Superior temporal gyrus (tissue), 1 donor: Measurements from ENCODE around the gene KCNG2.

Experiments
- DNase-seq: peaks from one replicate; pipeline ENCODE4 v3.0.0-alpha.2; 2016; ENCODE audit errors: extremely low spot score

The KCNG2 gene

GRCh38 chr18:79798999-79799370 lies 1.2 kb downstream of the KCNG2 start:
- no peak for DNase-seq

- DNase-seq = no peak
These were observed 2.1 kb downstream of the KCNG2 start for GRCh38 chr18:79799619-79800370.

GRCh38 chr18:79800371-79801180 lies 2.8 kb downstream of the KCNG2 start:
- no peak for DNase-seq

- DNase-seq = no peak
These were observed 3.5 kb downstream of the KCNG2 start for GRCh38 chr18:79801217-79801616.

DNA sequence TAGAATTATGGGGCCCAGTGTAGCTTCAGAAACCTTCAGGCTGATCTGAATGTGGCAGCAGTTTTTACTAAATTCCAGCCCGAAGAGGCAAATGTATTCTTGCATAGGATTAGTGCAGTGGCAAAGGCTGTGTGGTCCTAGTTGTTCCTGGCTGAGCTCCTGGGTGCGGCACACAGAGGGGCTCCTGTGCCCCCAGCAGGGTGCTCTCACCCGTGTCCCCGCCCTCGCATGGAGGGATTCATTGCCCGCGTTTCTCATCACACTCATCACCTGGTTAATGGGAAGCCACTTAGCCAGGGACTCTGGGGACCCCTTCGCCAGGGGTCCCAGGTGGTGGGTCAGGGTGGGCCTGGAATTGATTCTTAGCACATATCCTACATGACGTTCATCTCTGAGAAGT lies 3.9 kb downstream of the KCNG2 start:
- no peak for DNase-seq

GRCh38 chr18:79802298-79802697 lies 4.6 kb downstream of the KCNG2 start:
- DNase-seq = no peak

GRCh38 chr18:79803611-79804051 lies 5.9 kb downstream of the KCNG2 start:
- no peak for DNase-seq

- no peak for DNase-seq
These were observed 6.5 kb downstream of the KCNG2 start for GRCh38 chr18:79804130-79804787.

DNA sequence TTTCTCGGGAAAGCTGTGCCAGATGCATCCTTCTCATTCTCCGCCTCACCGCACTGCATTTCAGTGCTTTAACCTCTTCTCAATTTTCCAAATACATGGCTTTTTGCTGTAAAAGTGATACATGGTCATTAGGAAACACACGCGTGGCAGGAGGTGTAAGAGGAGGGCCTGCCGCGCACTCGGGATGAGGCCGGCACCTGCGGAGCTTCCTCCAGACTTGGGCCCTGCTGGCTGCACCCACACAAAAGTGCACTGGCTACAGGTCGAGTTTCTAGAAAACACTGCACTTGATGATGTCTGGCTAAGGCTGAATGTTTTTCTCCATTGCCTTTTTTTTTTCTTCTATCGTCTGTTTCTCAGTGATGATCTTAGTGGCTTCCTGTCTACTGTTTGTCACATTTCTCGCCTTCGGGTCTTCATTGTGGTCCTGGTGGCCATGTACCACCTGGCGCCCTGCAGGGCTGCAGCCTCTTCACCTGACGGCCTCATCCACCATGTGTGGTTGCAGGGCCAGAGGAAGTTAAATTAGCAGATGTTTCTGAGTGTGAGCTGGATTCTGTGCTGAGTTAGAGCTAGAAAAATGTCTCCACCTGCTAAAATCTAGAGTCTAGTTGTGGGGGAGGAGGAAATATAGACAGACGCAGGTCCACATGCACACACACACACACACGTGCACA lies 7.6 kb downstream of the KCNG2 start:
- no peak for DNase-seq

- no peak for DNase-seq
These were observed 8.3 kb downstream of the KCNG2 start for GRCh38 chr18:79805926-79806487.

DNA sequence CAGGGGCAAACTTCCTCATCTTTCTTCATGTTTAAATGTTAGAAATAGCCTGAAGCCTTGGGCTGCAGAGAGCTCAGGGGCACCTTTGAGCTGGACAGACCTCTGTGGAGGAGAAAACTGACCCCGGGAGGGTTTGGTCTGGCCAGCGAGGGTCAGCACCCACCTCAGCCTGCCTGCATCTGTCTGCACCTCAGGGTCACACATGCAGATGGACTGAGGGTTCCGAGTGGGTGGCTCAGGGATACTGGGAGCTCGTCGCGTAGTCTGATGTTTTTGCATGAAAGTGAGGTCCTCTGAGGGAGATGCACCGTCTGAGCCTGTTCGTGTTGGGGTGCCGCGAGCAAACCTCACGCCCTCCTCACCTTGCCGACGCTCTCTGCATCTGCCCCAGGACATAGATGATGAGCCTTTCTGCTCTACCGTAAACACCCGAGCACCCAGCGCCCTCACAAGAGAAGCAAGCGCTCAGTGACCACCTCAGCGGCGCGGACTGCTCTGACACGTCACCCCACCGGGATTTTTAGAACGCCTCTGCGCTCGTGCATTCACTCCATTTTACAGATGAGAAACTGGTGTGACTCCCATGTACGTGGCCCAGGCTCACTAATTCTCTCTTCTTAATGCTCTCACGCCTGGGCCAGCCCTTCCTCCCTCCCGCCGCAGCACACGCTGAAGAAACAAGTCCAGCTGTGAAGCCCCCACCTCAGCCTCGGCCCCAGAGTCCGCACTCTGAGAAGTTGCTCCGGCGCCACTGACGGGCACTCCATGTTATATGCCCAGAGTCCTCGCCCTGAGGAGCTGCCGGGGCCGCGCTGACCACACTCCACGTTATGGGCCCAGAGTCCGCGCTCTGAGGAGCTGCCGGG lies 9.5 kb downstream of the KCNG2 start:
- DNase-seq = no peak

DNA sequence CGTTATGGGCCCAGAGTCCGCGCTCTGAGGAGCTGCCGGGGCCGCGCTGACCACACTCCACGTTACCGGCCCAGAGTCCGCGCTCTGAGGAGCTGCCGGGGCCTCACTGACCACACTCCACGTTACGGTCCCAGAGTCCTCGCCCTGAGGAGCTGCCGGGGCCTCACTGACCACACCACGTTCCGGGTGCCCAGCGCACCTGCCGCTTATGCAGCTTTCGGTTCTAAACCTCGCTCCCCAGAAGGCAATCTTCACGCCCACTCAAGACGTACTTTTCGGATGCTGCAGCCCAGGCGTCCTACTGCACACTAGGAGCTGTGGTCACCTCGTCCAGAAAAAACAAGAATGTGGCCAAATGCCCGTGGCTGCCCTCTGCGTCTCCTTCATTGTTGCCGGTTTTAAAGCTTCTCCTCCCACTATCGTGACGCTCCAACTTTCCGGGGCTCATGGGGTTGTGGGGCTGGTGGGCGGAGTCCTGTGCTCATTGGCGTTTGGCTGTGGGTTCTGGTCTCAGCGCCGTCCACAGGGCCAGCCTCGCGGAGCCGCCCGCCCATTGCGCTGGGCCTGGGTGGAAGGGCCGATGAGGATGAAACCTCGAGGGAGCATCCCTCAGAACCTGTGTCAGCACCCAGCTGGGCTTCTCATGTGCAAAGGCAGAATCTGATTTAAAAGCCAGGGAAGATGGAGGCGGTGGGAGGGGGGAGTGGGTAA lies 11.9 kb downstream of the KCNG2 start:
- no peak for DNase-seq

DNA sequence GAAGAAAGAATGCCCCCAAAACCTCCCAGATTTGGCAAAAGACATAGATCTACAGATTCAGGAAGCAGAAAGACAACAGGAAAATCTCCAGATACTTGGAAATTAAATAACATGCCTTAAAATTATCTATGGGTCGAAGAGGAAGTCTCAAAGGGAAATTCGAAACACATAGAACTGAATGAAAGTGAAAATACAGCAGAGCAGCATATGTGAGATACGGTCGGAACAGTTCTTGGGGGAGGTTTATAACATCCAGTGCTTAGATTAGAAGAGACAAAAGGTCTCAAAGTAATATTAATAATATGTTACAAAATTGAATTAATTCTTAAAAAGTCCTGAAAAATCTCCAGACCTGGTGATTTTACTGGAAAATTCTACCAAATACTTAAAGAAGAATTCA lies 14.3 kb downstream of the KCNG2 start:
- DNase-seq = no peak

DNA sequence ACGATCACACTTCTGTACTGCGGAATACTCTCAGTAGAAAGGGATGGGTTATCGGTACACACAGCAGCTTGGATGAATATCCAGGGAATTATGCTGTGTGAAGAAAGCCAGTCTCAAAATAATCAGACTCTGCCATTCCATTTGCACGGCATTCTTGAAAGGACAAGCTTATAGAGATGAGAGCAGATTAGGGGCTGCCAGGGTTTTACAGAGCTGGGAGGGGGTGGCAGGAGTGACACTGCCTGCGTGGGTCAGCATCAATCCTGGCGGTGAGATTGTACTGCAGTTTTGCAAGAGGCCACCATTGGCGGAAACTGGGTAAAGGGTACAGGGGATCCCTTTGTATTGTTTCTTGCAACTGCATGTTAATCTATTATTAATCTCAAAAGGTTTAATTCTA lies 16.6 kb downstream of the KCNG2 start:
- DNase-seq = no peak

DNA sequence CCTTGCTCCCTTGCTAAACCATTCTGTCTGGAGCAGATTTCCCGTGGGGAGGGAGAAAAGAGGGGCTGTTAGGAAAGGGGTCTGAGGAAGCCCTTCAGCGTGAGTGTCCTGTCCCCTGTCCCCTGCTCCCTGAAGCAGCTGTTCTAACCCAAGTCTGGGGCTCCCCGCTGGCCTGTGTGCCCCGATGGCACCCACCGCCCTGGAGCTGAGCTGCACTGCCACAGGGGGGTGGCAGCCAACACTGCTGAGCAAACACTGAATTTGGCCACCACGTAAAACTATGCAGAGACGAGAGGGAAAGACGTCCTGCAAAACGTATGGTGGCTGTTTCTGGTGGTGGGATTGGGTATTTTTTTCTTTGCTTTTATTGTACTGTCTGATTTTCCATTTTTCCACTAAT lies 17.9 kb downstream of the KCNG2 start:
- no peak for DNase-seq

- DNase-seq = no peak
These were observed 18.4 kb downstream of the KCNG2 start for GRCh38 chr18:79816092-79816491.

DNA sequence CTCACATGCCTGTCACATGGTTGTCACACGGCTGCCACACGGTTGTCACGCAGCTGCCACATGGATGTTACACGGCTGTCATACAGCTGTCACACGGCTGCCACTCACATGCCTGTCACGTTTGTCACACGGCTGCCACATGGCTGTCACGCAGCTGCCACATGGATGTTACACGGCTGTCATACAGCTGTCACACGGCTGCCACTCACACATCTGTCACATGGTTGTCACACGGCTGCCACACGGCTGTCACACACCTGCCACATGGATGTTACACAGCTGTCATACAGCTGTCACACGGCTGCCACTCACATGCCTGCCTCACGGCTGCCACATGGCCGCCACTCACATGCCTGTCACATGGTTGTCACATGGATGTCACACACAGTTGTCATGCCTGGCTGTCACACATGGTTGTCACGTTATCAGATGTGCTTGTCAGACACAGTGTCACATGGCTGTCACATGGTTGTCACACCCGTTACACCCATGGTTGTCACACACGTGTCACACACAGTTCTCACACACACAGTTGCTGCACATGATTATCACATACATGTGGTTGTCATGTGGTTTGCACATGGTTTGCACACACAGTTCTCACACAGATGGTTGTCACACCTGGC lies 19.4 kb downstream of the KCNG2 start:
- no peak for DNase-seq

DNA sequence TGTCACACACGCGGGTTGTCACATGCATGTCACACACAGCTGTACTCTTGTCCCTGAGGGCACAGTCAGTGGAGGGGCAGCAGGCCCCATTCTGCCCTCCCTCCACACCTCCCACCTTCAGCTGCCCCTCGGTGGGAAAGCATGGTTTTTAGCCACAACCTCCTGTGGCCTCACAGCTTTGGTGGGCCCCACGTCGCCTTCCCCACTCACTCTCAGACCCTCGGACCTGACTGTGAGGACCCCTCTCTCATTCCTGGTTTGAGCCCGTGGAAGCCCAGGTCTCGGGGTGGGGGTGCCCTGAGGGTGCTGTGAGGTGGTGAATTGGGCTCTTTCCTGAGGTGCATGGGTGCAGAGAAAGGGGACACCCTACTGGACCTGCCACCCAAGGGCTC lies 19.9 kb downstream of the KCNG2 start:
- DNase-seq = no peak

- no peak for DNase-seq
These were observed 20.3 kb downstream of the KCNG2 start for GRCh38 chr18:79818036-79818435.

GRCh38 chr18:79818631-79819030 lies 20.9 kb downstream of the KCNG2 start:
- DNase-seq = no peak
